Bronchial epithelial cell (primary cell): ENCODE data around the gene SH3RF1. TPM values are rescaled to one million over a fixed set of nuclear protein-coding genes. Genes with fewer than 3 reads are reported as not detected.

Experiments
- DNase-seq: peaks from one replicate; pipeline ENCODE4 v3.0.0-alpha.2; 2010; ENCODE audit warnings: low read depth
- FAIRE-seq: peaks from 2 replicates; lab custom pipeline; 2011; peaks lifted over from hg19 to GRCh38; lab: Jason Lieb, UNC
- H3K27me3 ChIP-seq: 2 replicates; pipeline ENCODE4 v1.5.1; 2011; ENCODE audit warnings: low read length; ENCODE audit not compliant: control insufficient read depth, insufficient read depth
- H3K36me3 ChIP-seq: 2 replicates; pipeline ENCODE4 v1.5.1; 2011; ENCODE audit warnings: low read length; ENCODE audit not compliant: control insufficient read depth, insufficient read depth
- H3K4me3 ChIP-seq: 2 replicates; pipeline ENCODE4 v1.5.1; 2011; ENCODE audit warnings: mild to moderate bottlenecking, low read depth, low read length, control low read depth
- total RNA-seq: library from RNA; depleted of rRNA; stranded (reverse); fragments of >200 nt; gene quantifications from 2 replicates; pipeline ENCODE4 v1.2.1, GENCODE V29; 2014
- TF ChIP-seq, protein P1 (sequence below): IDR thresholded peaks from 2 replicates; pipeline ENCODE4 v1.5.1; 2011; ENCODE audit warnings: mild to moderate bottlenecking, moderate library complexity, low read length, control low read depth, inconsistent platforms; ENCODE audit not compliant: insufficient read depth, severe bottlenecking

SH3RF1 gene
- total RNA-seq, 1 donor from 2014 or later: 9.0 TPM

DNA sequence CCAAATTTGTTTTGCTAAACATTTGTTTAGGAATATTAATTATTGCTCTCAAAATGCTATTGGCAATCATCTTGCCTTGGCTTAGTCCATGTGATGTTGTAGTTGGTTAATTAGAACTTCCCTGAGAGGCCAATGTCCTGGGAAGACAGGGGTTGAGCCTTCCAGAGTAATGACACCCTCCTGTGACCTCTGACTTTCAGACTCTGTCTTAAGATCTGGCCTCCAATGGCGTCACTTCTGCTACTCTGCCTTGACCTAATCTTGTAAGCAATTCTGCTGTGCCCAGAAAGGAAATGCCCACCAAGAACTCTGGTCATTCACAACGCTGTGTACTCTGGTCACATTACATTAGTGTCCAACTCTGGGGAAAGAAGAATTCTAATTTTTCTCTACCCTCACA lies 111.9 kb downstream of the SH3RF1 start:
- H3K27me3 ChIP-seq: no peaks in the 10 kb centered on the region
- FAIRE-seq: no peak

DNA sequence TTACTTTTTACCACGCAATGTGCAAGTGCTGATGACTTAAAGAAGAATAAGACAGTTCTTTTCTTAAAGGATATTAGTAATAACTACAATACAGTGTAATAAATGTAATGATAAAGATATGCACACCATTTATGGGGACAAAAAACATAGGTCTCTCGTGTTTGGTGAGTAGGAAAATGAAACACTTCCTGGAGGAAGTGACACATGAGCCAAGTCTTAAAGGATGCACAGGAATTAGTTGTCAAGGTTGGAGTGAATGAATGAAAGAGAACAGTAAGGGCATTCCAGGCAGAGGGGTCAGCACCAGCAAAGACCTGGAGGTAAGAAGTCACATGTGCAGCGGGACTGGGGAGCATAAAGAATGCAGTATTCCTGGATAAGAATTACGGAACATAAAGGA lies 112.7 kb downstream of the SH3RF1 start:
- no peak overlapping the region for H3K4me3 ChIP-seq
- H3K27me3 ChIP-seq: no peaks in the 10 kb centered on the region
- TF ChIP-seq, protein P1, sequence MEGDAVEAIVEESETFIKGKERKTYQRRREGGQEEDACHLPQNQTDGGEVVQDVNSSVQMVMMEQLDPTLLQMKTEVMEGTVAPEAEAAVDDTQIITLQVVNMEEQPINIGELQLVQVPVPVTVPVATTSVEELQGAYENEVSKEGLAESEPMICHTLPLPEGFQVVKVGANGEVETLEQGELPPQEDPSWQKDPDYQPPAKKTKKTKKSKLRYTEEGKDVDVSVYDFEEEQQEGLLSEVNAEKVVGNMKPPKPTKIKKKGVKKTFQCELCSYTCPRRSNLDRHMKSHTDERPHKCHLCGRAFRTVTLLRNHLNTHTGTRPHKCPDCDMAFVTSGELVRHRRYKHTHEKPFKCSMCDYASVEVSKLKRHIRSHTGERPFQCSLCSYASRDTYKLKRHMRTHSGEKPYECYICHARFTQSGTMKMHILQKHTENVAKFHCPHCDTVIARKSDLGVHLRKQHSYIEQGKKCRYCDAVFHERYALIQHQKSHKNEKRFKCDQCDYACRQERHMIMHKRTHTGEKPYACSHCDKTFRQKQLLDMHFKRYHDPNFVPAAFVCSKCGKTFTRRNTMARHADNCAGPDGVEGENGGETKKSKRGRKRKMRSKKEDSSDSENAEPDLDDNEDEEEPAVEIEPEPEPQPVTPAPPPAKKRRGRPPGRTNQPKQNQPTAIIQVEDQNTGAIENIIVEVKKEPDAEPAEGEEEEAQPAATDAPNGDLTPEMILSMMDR: no peak
- H3K36me3 ChIP-seq: no peaks in the 10 kb centered on the region
- DNase-seq: no peak
- FAIRE-seq: no peak

More for the DNA sequence above, 111.9 kb downstream of the SH3RF1 start:
- DNase-seq: no peak
- Histone ChIP-seq H3K36me3 (no peaks in the 10 kb centered on the region), H3K4me3 (no peak overlapping the region)
- TF ChIP-seq, protein P1: no peak

DNA sequence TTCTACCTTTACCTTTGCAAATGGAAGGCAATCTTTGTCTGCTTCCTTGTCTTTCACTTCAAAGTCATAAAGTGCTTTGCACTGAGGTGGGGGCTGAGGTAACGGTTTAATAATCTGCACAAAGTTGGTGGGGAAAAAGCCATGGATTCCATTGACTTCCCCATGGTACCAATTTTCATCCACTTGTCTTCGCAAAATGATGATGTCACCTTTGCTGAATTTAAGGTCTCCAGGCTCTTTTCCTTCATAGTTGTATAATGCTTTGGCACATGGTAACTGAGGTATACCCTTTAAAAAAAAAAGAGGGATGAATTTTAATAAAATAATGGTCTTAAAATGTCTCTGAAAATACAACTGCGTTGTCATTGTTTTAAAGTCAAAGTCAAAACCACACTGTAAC lies 114.4 kb downstream of the SH3RF1 start:
- DNase-seq (no peak), FAIRE-seq (no peak)
- Histone ChIP-seq H3K4me3 (no peak overlapping the region), H3K36me3 (peaks cover under 1% of the 10 kb centered on the region), H3K27me3 (no peaks in the 10 kb centered on the region)
- TF ChIP-seq, protein P1: no peak

DNA sequence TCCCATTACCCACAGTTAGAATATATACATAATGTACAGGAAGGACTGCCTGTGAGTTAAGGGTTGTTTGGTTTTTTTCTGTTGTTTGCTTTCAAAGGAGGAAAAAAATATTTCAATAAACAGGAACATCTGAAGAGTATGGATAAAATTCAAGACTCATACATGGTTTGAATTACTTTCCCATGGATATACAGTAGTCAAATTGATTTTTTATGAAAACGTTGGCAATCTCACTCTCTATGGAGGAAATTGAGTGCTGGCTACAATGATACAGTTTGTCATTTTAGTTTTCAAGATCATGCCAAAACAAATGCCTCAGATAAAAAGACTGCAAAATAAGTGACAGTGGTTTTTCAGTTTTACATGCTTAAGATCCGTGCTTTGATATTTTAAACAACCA lies 116.6 kb downstream of the SH3RF1 start:
- TF ChIP-seq, protein P1: no peak
- Histone ChIP-seq H3K36me3 (peaks cover 2% of the 10 kb centered on the region), H3K4me3 (no peak overlapping the region), H3K27me3 (no peaks in the 10 kb centered on the region)
- FAIRE-seq (no peak), DNase-seq (no peak)

GRCh38 chr4:169153481-169154087 lies 117.2 kb downstream of the SH3RF1 start:
- TF ChIP-seq, protein P1: no peak
- Histone ChIP-seq H3K4me3 (no peak overlapping the region), H3K36me3 (peaks cover 2% of the 10 kb centered on the region), H3K27me3 (no peaks in the 10 kb centered on the region)
- FAIRE-seq: no peak
- DNase-seq: no peak

DNA sequence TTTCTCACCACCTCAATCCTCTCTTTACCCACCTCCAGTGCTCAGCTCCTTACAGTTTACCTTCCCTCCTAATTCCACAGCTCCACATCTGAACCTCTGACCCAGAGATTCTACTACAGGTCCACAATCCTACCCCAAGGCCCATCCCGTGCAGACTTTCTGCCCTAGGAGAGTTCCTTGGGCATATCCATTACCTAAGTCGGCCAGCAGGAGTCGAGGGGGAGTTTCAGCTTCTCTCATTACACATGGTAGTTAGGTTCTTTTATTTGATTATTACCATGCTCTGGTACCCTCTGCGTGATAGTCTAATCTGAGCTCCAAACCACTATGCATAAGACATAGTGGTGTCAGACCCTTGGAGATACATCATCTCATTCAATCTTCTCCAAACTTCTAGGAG lies 117.9 kb downstream of the SH3RF1 start:
- FAIRE-seq (peak; percentile 86), DNase-seq (no peak)
- Histone ChIP-seq H3K36me3 (peaks cover 2% of the 10 kb centered on the region), H3K4me3 (no peak overlapping the region), H3K27me3 (no peaks in the 10 kb centered on the region)
- TF ChIP-seq, protein P1: no peak
